Mammary epithelial cell (primary cell): ENCODE measurements around the gene CTIF.

ENCODE experiments used
- CTCF ChIP-seq, 2 donors: IDR thresholded peaks in 1 of 2; conservative IDR thresholded peaks in 1 of 2; 2 replicates each; pipeline ENCODE4 v1.5.1; 2011 to 2012; ENCODE audit warnings: inconsistent platforms in 2 of 2, low read length in 2 of 2, mild to moderate bottlenecking in 2 of 2, control low read depth in 1 of 2, low read depth in 1 of 2; ENCODE audit not compliant: insufficient read depth in 1 of 2; ENCODE audit errors: extremely low read depth in 1 of 2
- EZH2 ChIP-seq: IDR thresholded peaks from 2 replicates; pipeline ENCODE4 v1.6.1; 2012; ENCODE audit warnings: low read length, inconsistent platforms, borderline replicate concordance

- TF ChIP-seq CTCF (conservative IDR thresholded peaks at IDR 0.05 in 1 of 2, IDR thresholded peaks at IDR 0.05 in 1 of 2; ENCODE audit: extremely low read depth in 1 of 2, insufficient read depth in 1 of 2, low read depth in 1 of 2, low read length in 2 of 2), result no peak
- no peak for TF ChIP-seq EZH2
These were observed 245.8 kb downstream of the CTIF start for GRCh38 chr18:48784656-48785055.
